Naive thymus-derived CD4-positive, alpha-beta T cell (primary cell): Measurements from ENCODE around the gene OTOS. TPM values are rescaled to one million over a fixed set of nuclear protein-coding genes. Genes with fewer than 3 reads are reported as not detected.

ENCODE experiments used
- ATAC-seq: fragments of 150-1000 bp; cut with Tn5 transposase; 2 replicates; pipeline ENCODE4 v1.10.0; 2021; ENCODE audit warnings: mild to moderate bottlenecking, moderate library complexity
- CTCF ChIA-PET: fragments of 350-600 bp; sonication (Branson Sonifier 250); formaldehyde crosslinking; loops from one replicate; lab custom pipeline; 2021; ENCODE audit warnings: antibody characterized with exemption; lab: Charles Lee
- POLR2A ChIA-PET: fragments of 350-600 bp; sonication (Branson Sonifier 250); formaldehyde crosslinking; loops from one replicate; lab custom pipeline; 2021; ENCODE audit warnings: antibody characterized with exemption, inconsistent platforms; lab: Charles Lee
- DNase-seq, 9 donors: peaks; one replicate each; pipeline versions ENCODE4 v3.0.0 to v3.0.0-alpha.2; 2020 to 2022; ENCODE audit warnings: mixed read lengths in 1 of 9
- H3K27ac ChIP-seq: one replicate; pipeline ENCODE4 v1.7.0; 2013; ENCODE audit warnings: mild to moderate bottlenecking, low read depth, low read length, moderate library complexity
- H3K27me3 ChIP-seq, 2 donors: one replicate each; pipeline ENCODE4 v1.7.0; 2013; ENCODE audit warnings: low read length in 2 of 2, mild to moderate bottlenecking in 2 of 2, moderate library complexity in 2 of 2; ENCODE audit not compliant: control insufficient read depth in 2 of 2, insufficient read depth in 2 of 2
- H3K36me3 ChIP-seq, 3 experiments: 1 replicate in 2 of 3; 2 replicates in 1 of 3; pipeline ENCODE4 v1.7.0; 2013; ENCODE audit warnings: low read length in 3 of 3, mild to moderate bottlenecking in 3 of 3, moderate library complexity in 1 of 3; ENCODE audit not compliant: insufficient read depth in 3 of 3, control insufficient read depth in 2 of 3
- H3K4me1 ChIP-seq, 2 donors: one replicate each; pipeline ENCODE4 v1.7.0; 2013; ENCODE audit warnings: low read length in 2 of 2, mild to moderate bottlenecking in 2 of 2, moderate library complexity in 1 of 2; ENCODE audit not compliant: control insufficient read depth in 2 of 2, insufficient read depth in 2 of 2
- H3K4me3 ChIP-seq: 2 replicates; pipeline ENCODE4 v1.7.0; 2013; ENCODE audit warnings: mild to moderate bottlenecking, low read length
- H3K9me3 ChIP-seq, 3 experiments: 1 replicate in 2 of 3; 2 replicates in 1 of 3; pipeline ENCODE4 v1.7.0; 2013; ENCODE audit warnings: low read length in 3 of 3; ENCODE audit not compliant: control insufficient read depth in 2 of 3
- H3K27ac Mint-ChIP-seq, 9 donors: one replicate each; pipeline ENCODE4 v1.8.0; 2020 to 2022; ENCODE audit warnings: mixed read lengths in 9 of 9, mild to moderate bottlenecking in 8 of 9, moderate library complexity in 5 of 9, inconsistent platforms in 2 of 9
- H3K27me3 Mint-ChIP-seq, 5 donors: one replicate each; pipeline ENCODE4 v1.8.0; 2021 to 2022; ENCODE audit warnings: mixed read lengths in 5 of 5, mild to moderate bottlenecking in 1 of 5
- H3K36me3 Mint-ChIP-seq, 5 donors: one replicate each; pipeline ENCODE4 v1.8.0; 2020 to 2022; ENCODE audit warnings: mixed read lengths in 5 of 5, mild to moderate bottlenecking in 3 of 5, inconsistent platforms in 1 of 5
- H3K4me1 Mint-ChIP-seq, 7 donors: one replicate each; pipeline ENCODE4 v1.8.0; 2020 to 2022; ENCODE audit warnings: mixed read lengths in 7 of 7, mild to moderate bottlenecking in 3 of 7, inconsistent platforms in 1 of 7
- H3K4me3 Mint-ChIP-seq, 10 donors: one replicate each; pipeline ENCODE4 v1.8.0; 2020 to 2022; ENCODE audit warnings: mild to moderate bottlenecking in 10 of 10, mixed read lengths in 10 of 10, moderate library complexity in 6 of 10, inconsistent platforms in 2 of 10
- H3K9me3 Mint-ChIP-seq, 11 donors: one replicate each; pipeline ENCODE4 v1.8.0; 2020 to 2022; ENCODE audit warnings: mixed read lengths in 11 of 11, mild to moderate bottlenecking in 4 of 11, inconsistent platforms in 1 of 11, moderate library complexity in 1 of 11
- intact Hi-C, 2 donors: fragments of 100-400 bp; cut with micrococcal nuclease; formaldehyde crosslinking; loops; one replicate each; pipeline ENCODE4 v1.15.1; 2023
- polyA plus RNA-seq, 2 donors: library from polyadenylated mRNA; unstranded; fragments of 300-500 nt; fragmentation: Illumina TruSeq; gene quantifications; one replicate each; pipeline ENCODE4 v1.2.3, GENCODE V29; 2021
- total RNA-seq, 6 experiments: library from RNA in 5 of 6; stranded (reverse) in 5 of 6; gene quantifications; 1 replicate in 5 of 6; 2 replicates in 1 of 6; pipeline ENCODE4 v1.2.3 and lab custom pipeline; 2021 to 2026

OTOS gene
- total and polyA plus RNA-seq, 7 experiments from 2014 or later, result not detected

- Mint-ChIP-seq H3K9me3 (peaks cover 0 to 3% (median 0%) of the 10 kb centered on the region in 11 donors), H3K27me3 (no peaks in the 10 kb centered on the region), H3K4me1 (peaks cover 14 to 24% (median 18%) of the 10 kb centered on the region in 7 donors), H3K4me3 (peak overlapping the region in 1 of 10 donors; percentile 19), H3K36me3 (peaks cover 8 to 64% (median 32%) of the 10 kb centered on the region in 5 donors), H3K27ac (no peak overlapping the region)
- Histone ChIP-seq H3K4me1 (peaks cover 11 to 13% of the 10 kb centered on the region in 2 donors), H3K36me3 (peaks cover 4 to 68% (median 10%) of the 10 kb centered on the region in 3 experiments), H3K9me3 (no peaks in the 10 kb centered on the region), H3K27me3 (no peaks in the 10 kb centered on the region), H3K27ac (no peak overlapping the region), H3K4me3 (no peak overlapping the region)
- POLR2A ChIA-PET, result interaction anchor here (0.8 kb wide), 1 partner anchor 9 kb away, joined by 3 read pairs; no protein-coding TSS in a partner anchor
- ATAC-seq (no peak), DNase-seq (no peak)
- CTCF ChIA-PET, result no interaction called here
- intact Hi-C loops, result no loop called here
Measured at GRCh38 chr2:240130393-240131195, 9.9 kb downstream of the OTOS start.

- no peak overlapping the region for H3K4me3 Mint-ChIP-seq
- no peak for DNase-seq
- H3K27me3 ChIP-seq, result no peaks in the 10 kb centered on the region
- intact Hi-C loops, result no loop called here
- ATAC-seq, result no peak
- peaks cover 8 to 71% (median 35%) of the 10 kb centered on the region in 5 donors for H3K36me3 Mint-ChIP-seq
- peaks cover 4 to 67% (median 10%) of the 10 kb centered on the region in 3 experiments for H3K36me3 ChIP-seq
- POLR2A ChIA-PET, result no interaction called here
- no peaks in the 10 kb centered on the region for H3K9me3 ChIP-seq
- H3K27ac Mint-ChIP-seq, result no peak overlapping the region
- H3K4me3 ChIP-seq, result no peak overlapping the region
- peaks cover 0 to 3% (median 0%) of the 10 kb centered on the region in 11 donors for H3K9me3 Mint-ChIP-seq
- H3K27ac ChIP-seq, result no peak overlapping the region
- peaks cover 4 to 5% of the 10 kb centered on the region in 2 donors for H3K4me1 ChIP-seq
- peaks cover 7 to 17% (median 11%) of the 10 kb centered on the region in 7 donors for H3K4me1 Mint-ChIP-seq
- H3K27me3 Mint-ChIP-seq, result peaks cover 0 to 3% (median 0%) of the 10 kb centered on the region in 5 donors
- CTCF ChIA-PET, result interaction anchor here (1.3 kb wide), 1 partner anchor 15 kb away, joined by 4 read pairs; no protein-coding TSS in a partner anchor
Measured at GRCh38 chr2:240129731-240130392, 10.6 kb downstream of the OTOS start.

GRCh38 chr2:240129311-240129710 lies 11.1 kb downstream of the OTOS start:
- peaks cover 4 to 67% (median 10%) of the 10 kb centered on the region in 3 experiments for H3K36me3 ChIP-seq
- intact Hi-C loops, result no loop called here

GRCh38 chr2:240128608-240129145 lies 11.8 kb downstream of the OTOS start:
- no peak overlapping the region for H3K4me3 Mint-ChIP-seq
- CTCF ChIA-PET, result interaction anchor here (0.5 to 1.3 kb wide), 2 partner anchors 14 to 17 kb away, joined by 3 to 4 read pairs; no protein-coding TSS in a partner anchor
- peaks cover 4 to 64% (median 10%) of the 10 kb centered on the region in 3 experiments for H3K36me3 ChIP-seq

More at GRCh38 chr2:240129311-240129710, 11.1 kb downstream of the OTOS start:
- Mint-ChIP-seq H3K36me3 (peaks cover 8 to 72% (median 35%) of the 10 kb centered on the region in 5 donors), H3K4me1 (peaks cover 2 to 11% (median 6%) of the 10 kb centered on the region in 7 donors), H3K9me3 (peaks cover 0 to 3% (median 0%) of the 10 kb centered on the region in 11 donors), H3K4me3 (no peak overlapping the region), H3K27ac (no peak overlapping the region), H3K27me3 (peaks cover 0 to 4% (median 0%) of the 10 kb centered on the region in 5 donors)
- no peaks in the 10 kb centered on the region for H3K9me3 ChIP-seq
- H3K27me3 ChIP-seq, result no peaks in the 10 kb centered on the region
- H3K4me3 ChIP-seq, result no peak overlapping the region
- ChIA-PET POLR2A (no interaction called here), CTCF (interaction anchor here (0.5 to 1.3 kb wide), 2 partner anchors 14 to 16 kb away, joined by 3 to 4 read pairs; no protein-coding TSS in a partner anchor)
- no peaks in the 10 kb centered on the region for H3K4me1 ChIP-seq
- DNase-seq (no peak), ATAC-seq (no peak)
- H3K27ac ChIP-seq, result no peak overlapping the region

GRCh38 chr2:240127911-240128607 lies 12.4 kb downstream of the OTOS start:
- H3K27me3 Mint-ChIP-seq, result peaks cover 0 to 4% (median 0%) of the 10 kb centered on the region in 5 donors
- POLR2A ChIA-PET, result no interaction called here
- peaks cover 8 to 68% (median 35%) of the 10 kb centered on the region in 5 donors for H3K36me3 Mint-ChIP-seq
- Histone ChIP-seq H3K27me3 (no peaks in the 10 kb centered on the region), H3K36me3 (peaks cover 4 to 58% (median 10%) of the 10 kb centered on the region in 3 experiments), H3K4me1 (no peaks in the 10 kb centered on the region), H3K4me3 (no peak overlapping the region), H3K9me3 (no peaks in the 10 kb centered on the region), H3K27ac (no peak overlapping the region)
- ATAC-seq (no peak), DNase-seq (no peak)
- CTCF ChIA-PET, result no interaction called here
- H3K4me1 Mint-ChIP-seq, result peaks cover 0 to 2% (median 0%) of the 10 kb centered on the region in 7 donors
- intact Hi-C loops, result no loop called here
- no peak overlapping the region for H3K27ac Mint-ChIP-seq
- H3K9me3 Mint-ChIP-seq, result peaks cover 0 to 3% (median 0%) of the 10 kb centered on the region in 11 donors
- no peak overlapping the region for H3K4me3 Mint-ChIP-seq

More at GRCh38 chr2:240128608-240129145, 11.8 kb downstream of the OTOS start:
- ATAC-seq, result no peak
- no peak overlapping the region for H3K4me3 ChIP-seq
- H3K9me3 ChIP-seq, result no peaks in the 10 kb centered on the region
- POLR2A ChIA-PET, result no interaction called here
- Mint-ChIP-seq H3K9me3 (peaks cover 0 to 3% (median 0%) of the 10 kb centered on the region in 11 donors), H3K27ac (no peak overlapping the region), H3K27me3 (peaks cover 0 to 4% (median 0%) of the 10 kb centered on the region in 5 donors), H3K36me3 (peaks cover 8 to 72% (median 35%) of the 10 kb centered on the region in 5 donors), H3K4me1 (peaks cover 0 to 5% (median 3%) of the 10 kb centered on the region in 7 donors)
- intact Hi-C loops, result no loop called here
- no peak overlapping the region for H3K27ac ChIP-seq
- no peaks in the 10 kb centered on the region for H3K4me1 ChIP-seq
- no peak for DNase-seq
- no peaks in the 10 kb centered on the region for H3K27me3 ChIP-seq
